ENCODE measurements around the gene RNPEP.

The RNPEP gene

DNA sequence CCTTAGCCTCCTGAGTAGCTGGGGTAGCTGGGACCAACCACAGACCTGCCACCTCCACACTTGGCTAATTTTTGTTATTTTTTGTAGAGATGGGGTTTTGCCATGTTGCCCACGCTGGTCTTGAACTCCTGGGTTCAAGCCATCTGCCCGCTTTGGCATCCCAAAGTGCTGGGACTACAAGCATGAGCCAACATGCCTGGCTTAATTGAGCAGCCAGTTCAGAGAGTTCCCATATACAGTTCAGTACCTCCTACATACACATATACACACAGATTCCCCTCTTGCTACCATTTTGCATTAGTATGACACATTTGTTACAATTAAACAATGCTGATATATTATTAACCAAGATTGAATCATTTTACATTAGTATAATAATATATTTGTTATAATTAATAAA lies 2.9 kb downstream of the RNPEP start:
- Histone ChIP-seq H3K79me2 (ENCODE audit: control insufficient read depth, insufficient read depth, low read length, poor library complexity) (peaks cover 11% of the 10 kb centered on the region), H3K36me3 (ENCODE audit: control insufficient read depth in 1 of 2, insufficient read depth in 2 of 2, low read length in 2 of 2) (peaks cover 10 to 16% of the 10 kb centered on the region in 2 experiments), H3K23ac (ENCODE audit: low read length) (no peak overlapping the region), H4K8ac (ENCODE audit: low read depth, low read length) (no peak overlapping the region), H2BK12ac (ENCODE audit: low read length) (no peak overlapping the region), H3K4ac (ENCODE audit: low read depth, low read length) (no peak overlapping the region), H3K4me1 (ENCODE audit: control insufficient read depth in 1 of 2, insufficient read depth in 2 of 2, low read length in 2 of 2) (peaks cover 2 to 4% of the 10 kb centered on the region in 2 experiments), H2BK5ac (ENCODE audit: low read depth, low read length, poor library complexity) (no peak overlapping the region), H2AFZ (ENCODE audit: insufficient read depth, low read length, poor library complexity) (no peak overlapping the region), H4K12ac (ENCODE audit: low read depth, low read length) (no peak overlapping the region), H3K4me2 (ENCODE audit: low read length) (no peak overlapping the region), H3K9ac (ENCODE audit: low read length) (no peak overlapping the region), H3K18ac (ENCODE audit: low read length) (no peak overlapping the region), H3K79me1 (ENCODE audit: low read length) (peaks cover 6% of the 10 kb centered on the region), H3K9me3 (ENCODE audit: insufficient read depth, low read depth, low read length) (no peaks in the 10 kb centered on the region), H3K27me3 (ENCODE audit: insufficient read depth, low read length) (no peaks in the 10 kb centered on the region), H4K91ac (ENCODE audit: low read depth, low read length) (no peak overlapping the region), H2AK5ac (ENCODE audit: low read length) (no peak overlapping the region), H3K27ac (ENCODE audit: low read depth, low read length) (no peak overlapping the region), H2BK120ac (ENCODE audit: insufficient read depth, low read length, poor library complexity) (no peak overlapping the region), H3K4me3 (ENCODE audit: low read depth, low read length) (no peak overlapping the region), H3K14ac (ENCODE audit: low read length) (no peak overlapping the region)
- no peak for DNase-seq
- WGBS (ENCODE audit: extremely low coverage, insufficient coverage, insufficient read length) = no CpG with 5 or more reads among the region's 2 CpGs

DNA sequence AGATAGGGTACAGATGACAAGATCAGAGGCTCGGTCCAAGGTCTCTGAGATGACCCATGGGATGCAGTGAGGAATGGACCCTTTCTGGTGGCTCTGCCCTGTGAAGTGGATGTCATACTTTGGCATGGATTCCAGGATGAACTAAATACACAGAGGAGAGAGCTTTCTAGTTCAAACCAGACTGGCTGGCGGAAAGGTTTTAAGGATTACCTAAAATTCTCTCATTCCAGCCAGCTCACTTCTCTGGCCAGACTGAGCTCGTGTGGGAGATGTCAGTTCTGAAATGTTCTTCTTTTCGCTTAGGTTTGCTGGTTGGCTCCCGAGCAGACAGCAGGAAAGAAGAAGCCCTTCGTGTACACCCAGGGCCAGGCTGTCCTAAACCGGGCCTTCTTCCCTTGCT lies 6.2 kb downstream of the RNPEP start:
- no peak overlapping the region for H2BK12ac ChIP-seq (ENCODE audit: low read length)
- H3K9ac ChIP-seq (ENCODE audit: low read length) = no peak overlapping the region
- H3K9me3 ChIP-seq (ENCODE audit: insufficient read depth, low read depth, low read length) = no peaks in the 10 kb centered on the region
- H3K79me1 ChIP-seq (ENCODE audit: low read length) = no peaks in the 10 kb centered on the region
- peaks cover 2 to 4% of the 10 kb centered on the region in 2 experiments for H3K4me1 ChIP-seq (ENCODE audit: control insufficient read depth in 1 of 2, insufficient read depth in 2 of 2, low read length in 2 of 2)
- no peak overlapping the region for H3K4ac ChIP-seq (ENCODE audit: low read depth, low read length)
- no peak for DNase-seq
- H4K91ac ChIP-seq (ENCODE audit: low read depth, low read length) = no peak overlapping the region
- no peak overlapping the region for H3K27ac ChIP-seq (ENCODE audit: low read depth, low read length)
- no CpG with 5 or more reads among the region's 7 CpGs for WGBS (ENCODE audit: extremely low coverage, insufficient coverage, insufficient read length)
- H4K8ac ChIP-seq (ENCODE audit: low read depth, low read length) = no peak overlapping the region
- no peak overlapping the region for H2BK5ac ChIP-seq (ENCODE audit: low read depth, low read length, poor library complexity)
- H3K79me2 ChIP-seq (ENCODE audit: control insufficient read depth, insufficient read depth, low read length, poor library complexity) = peaks cover 6% of the 10 kb centered on the region
- H2BK120ac ChIP-seq (ENCODE audit: insufficient read depth, low read length, poor library complexity) = no peak overlapping the region
- H4K12ac ChIP-seq (ENCODE audit: low read depth, low read length) = no peak overlapping the region
- H3K27me3 ChIP-seq (ENCODE audit: insufficient read depth, low read length) = no peaks in the 10 kb centered on the region
- H3K4me3 ChIP-seq (ENCODE audit: low read depth, low read length) = no peak overlapping the region
- peaks cover 22 to 31% of the 10 kb centered on the region in 2 experiments for H3K36me3 ChIP-seq (ENCODE audit: control insufficient read depth in 1 of 2, insufficient read depth in 2 of 2, low read length in 2 of 2)
- H2AK5ac ChIP-seq (ENCODE audit: low read length) = no peak overlapping the region
- no peak overlapping the region for H3K14ac ChIP-seq (ENCODE audit: low read length)
- H2AFZ ChIP-seq (ENCODE audit: insufficient read depth, low read length, poor library complexity) = no peak overlapping the region
- H3K4me2 ChIP-seq (ENCODE audit: low read length) = no peak overlapping the region
- H3K23ac ChIP-seq (ENCODE audit: low read length) = no peak overlapping the region
- H3K18ac ChIP-seq (ENCODE audit: low read length) = no peak overlapping the region

DNA sequence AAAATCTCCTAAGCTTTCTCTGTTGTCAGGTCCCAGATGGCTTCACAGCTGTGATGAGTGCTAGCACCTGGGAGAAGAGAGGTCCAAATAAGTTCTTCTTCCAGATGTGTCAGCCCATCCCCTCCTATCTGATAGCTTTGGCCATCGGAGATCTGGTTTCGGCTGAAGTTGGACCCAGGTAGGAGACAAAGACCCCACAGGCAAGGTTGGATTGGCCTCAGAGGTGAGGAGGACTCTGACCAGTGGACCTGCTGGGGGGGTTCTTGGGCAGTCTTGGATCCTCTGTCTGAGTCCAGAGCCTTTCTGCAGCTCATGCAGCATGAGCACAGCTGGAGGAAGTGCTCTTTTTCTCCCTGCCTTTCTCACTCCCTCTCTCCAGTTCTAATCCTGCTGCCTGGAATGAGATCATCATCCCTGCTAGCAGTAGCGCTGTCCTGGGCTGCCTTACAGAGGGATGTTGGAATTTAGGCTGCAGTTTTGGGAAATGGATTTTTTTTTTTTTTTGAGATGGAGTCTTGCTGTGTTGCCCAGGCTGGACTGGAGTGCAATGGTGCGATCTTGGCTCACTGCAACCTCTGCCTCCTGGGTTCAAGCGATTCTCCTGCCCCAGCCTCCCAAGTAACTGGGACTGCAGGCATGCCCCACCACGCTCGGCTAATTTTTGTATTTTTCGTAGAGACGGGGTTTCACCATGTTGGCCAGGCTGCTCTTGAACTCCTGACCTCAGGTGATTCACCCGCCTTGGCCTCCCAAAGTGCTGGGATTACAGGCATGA lies 7.1 kb downstream of the RNPEP start:
- no peak overlapping the region for H4K91ac ChIP-seq (ENCODE audit: low read depth, low read length)
- WGBS (ENCODE audit: extremely low coverage, insufficient coverage, insufficient read length) = no CpG with 5 or more reads among the region's 10 CpGs
- no peak overlapping the region for H2AK5ac ChIP-seq (ENCODE audit: low read length)
- H2BK120ac ChIP-seq (ENCODE audit: insufficient read depth, low read length, poor library complexity) = no peak overlapping the region
- H3K4me2 ChIP-seq (ENCODE audit: low read length) = no peak overlapping the region
- no peaks in the 10 kb centered on the region for H3K79me1 ChIP-seq (ENCODE audit: low read length)
- H3K4me3 ChIP-seq (ENCODE audit: low read depth, low read length) = no peak overlapping the region
- no peaks in the 10 kb centered on the region for H3K79me2 ChIP-seq (ENCODE audit: control insufficient read depth, insufficient read depth, low read length, poor library complexity)
- no peak overlapping the region for H2AFZ ChIP-seq (ENCODE audit: insufficient read depth, low read length, poor library complexity)
- peaks cover 27 to 39% of the 10 kb centered on the region in 2 experiments for H3K36me3 ChIP-seq (ENCODE audit: control insufficient read depth in 1 of 2, insufficient read depth in 2 of 2, low read length in 2 of 2)
- no peak overlapping the region for H3K9ac ChIP-seq (ENCODE audit: low read length)
- no peak overlapping the region for H2BK5ac ChIP-seq (ENCODE audit: low read depth, low read length, poor library complexity)
- H2BK12ac ChIP-seq (ENCODE audit: low read length) = no peak overlapping the region
- no peak overlapping the region for H3K4ac ChIP-seq (ENCODE audit: low read depth, low read length)
- H4K12ac ChIP-seq (ENCODE audit: low read depth, low read length) = no peak overlapping the region
- no peak overlapping the region for H4K8ac ChIP-seq (ENCODE audit: low read depth, low read length)
- H3K23ac ChIP-seq (ENCODE audit: low read length) = no peak overlapping the region
- no peaks in the 10 kb centered on the region for H3K9me3 ChIP-seq (ENCODE audit: insufficient read depth, low read depth, low read length)
- H3K4me1 ChIP-seq (ENCODE audit: control insufficient read depth in 1 of 2, insufficient read depth in 2 of 2, low read length in 2 of 2) = no peaks in the 10 kb centered on the region
- no peak overlapping the region for H3K27ac ChIP-seq (ENCODE audit: low read depth, low read length)
- H3K27me3 ChIP-seq (ENCODE audit: insufficient read depth, low read length) = no peaks in the 10 kb centered on the region
- H3K14ac ChIP-seq (ENCODE audit: low read length) = no peak overlapping the region
- DNase-seq = no peak
- H3K18ac ChIP-seq (ENCODE audit: low read length) = no peak overlapping the region

DNA sequence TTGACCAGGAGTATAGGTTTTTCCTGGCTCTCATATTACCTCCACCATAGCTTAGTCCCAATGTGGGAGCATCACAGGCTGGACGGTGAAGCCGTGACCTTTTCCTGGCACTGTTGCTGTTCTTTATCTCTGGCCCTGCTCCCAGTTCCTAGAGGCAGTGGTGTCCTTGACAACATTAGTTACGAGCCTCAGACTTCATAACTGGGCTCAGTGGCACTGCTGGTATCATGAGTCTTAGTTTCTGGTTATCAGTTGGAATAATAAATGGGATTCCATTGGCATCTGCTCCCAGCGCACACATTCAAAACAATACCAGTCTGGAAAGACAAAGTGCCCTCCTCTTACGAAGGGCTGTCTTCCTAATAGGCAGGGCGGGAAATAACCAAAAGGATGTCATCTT lies 8.0 kb downstream of the RNPEP start:
- H3K4ac ChIP-seq (ENCODE audit: low read depth, low read length) = no peak overlapping the region
- H2AFZ ChIP-seq (ENCODE audit: insufficient read depth, low read length, poor library complexity) = no peak overlapping the region
- no peak overlapping the region for H2BK120ac ChIP-seq (ENCODE audit: insufficient read depth, low read length, poor library complexity)
- no peak overlapping the region for H2BK5ac ChIP-seq (ENCODE audit: low read depth, low read length, poor library complexity)
- H4K91ac ChIP-seq (ENCODE audit: low read depth, low read length) = no peak overlapping the region
- no peak overlapping the region for H3K14ac ChIP-seq (ENCODE audit: low read length)
- no CpG with 5 or more reads among the region's 6 CpGs for WGBS (ENCODE audit: extremely low coverage, insufficient coverage, insufficient read length)
- H3K23ac ChIP-seq (ENCODE audit: low read length) = no peak overlapping the region
- no peak overlapping the region for H3K18ac ChIP-seq (ENCODE audit: low read length)
- H3K9ac ChIP-seq (ENCODE audit: low read length) = no peak overlapping the region
- H3K27me3 ChIP-seq (ENCODE audit: insufficient read depth, low read length) = no peaks in the 10 kb centered on the region
- H3K27ac ChIP-seq (ENCODE audit: low read depth, low read length) = no peak overlapping the region
- H4K8ac ChIP-seq (ENCODE audit: low read depth, low read length) = no peak overlapping the region
- H3K4me1 ChIP-seq (ENCODE audit: control insufficient read depth in 1 of 2, insufficient read depth in 2 of 2, low read length in 2 of 2) = no peaks in the 10 kb centered on the region
- no peak overlapping the region for H3K4me2 ChIP-seq (ENCODE audit: low read length)
- no peak overlapping the region for H2AK5ac ChIP-seq (ENCODE audit: low read length)
- no peaks in the 10 kb centered on the region for H3K79me2 ChIP-seq (ENCODE audit: control insufficient read depth, insufficient read depth, low read length, poor library complexity)
- no peaks in the 10 kb centered on the region for H3K79me1 ChIP-seq (ENCODE audit: low read length)
- no peak overlapping the region for H3K4me3 ChIP-seq (ENCODE audit: low read depth, low read length)
- DNase-seq = no peak
- H4K12ac ChIP-seq (ENCODE audit: low read depth, low read length) = no peak overlapping the region
- no peak overlapping the region for H2BK12ac ChIP-seq (ENCODE audit: low read length)
- peaks cover 31 to 41% of the 10 kb centered on the region in 2 experiments for H3K36me3 ChIP-seq (ENCODE audit: control insufficient read depth in 1 of 2, insufficient read depth in 2 of 2, low read length in 2 of 2)
- H3K9me3 ChIP-seq (ENCODE audit: insufficient read depth, low read depth, low read length) = no peaks in the 10 kb centered on the region

Data from trophoblast cell (in vitro differentiated cells and primary cell).